ENCODE data around the gene SSBP3.
"Not testable (repeated sequence)": the region's sequence is repeated elsewhere in the genome, so short reads cannot be mapped to it uniquely, and the experiment has no call there.

The SSBP3 gene

GRCh38 chr1:54240741-54241335, 165.4 kb downstream of the SSBP3 start:
- in situ Hi-C loops (cut with MboI; ENCODE audit: low sequenced_read_pairs, unreplicated experiment): no loop called here
- no peak for DNase-seq (ENCODE audit: low spot score)
- TF ChIP-seq, protein P1, sequence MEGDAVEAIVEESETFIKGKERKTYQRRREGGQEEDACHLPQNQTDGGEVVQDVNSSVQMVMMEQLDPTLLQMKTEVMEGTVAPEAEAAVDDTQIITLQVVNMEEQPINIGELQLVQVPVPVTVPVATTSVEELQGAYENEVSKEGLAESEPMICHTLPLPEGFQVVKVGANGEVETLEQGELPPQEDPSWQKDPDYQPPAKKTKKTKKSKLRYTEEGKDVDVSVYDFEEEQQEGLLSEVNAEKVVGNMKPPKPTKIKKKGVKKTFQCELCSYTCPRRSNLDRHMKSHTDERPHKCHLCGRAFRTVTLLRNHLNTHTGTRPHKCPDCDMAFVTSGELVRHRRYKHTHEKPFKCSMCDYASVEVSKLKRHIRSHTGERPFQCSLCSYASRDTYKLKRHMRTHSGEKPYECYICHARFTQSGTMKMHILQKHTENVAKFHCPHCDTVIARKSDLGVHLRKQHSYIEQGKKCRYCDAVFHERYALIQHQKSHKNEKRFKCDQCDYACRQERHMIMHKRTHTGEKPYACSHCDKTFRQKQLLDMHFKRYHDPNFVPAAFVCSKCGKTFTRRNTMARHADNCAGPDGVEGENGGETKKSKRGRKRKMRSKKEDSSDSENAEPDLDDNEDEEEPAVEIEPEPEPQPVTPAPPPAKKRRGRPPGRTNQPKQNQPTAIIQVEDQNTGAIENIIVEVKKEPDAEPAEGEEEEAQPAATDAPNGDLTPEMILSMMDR (IDR thresholded peaks at IDR 0.05; ENCODE audit: borderline replicate concordance, control extremely low read depth, extremely low read depth, insufficient read depth, missing control alignments): no peak

DNA sequence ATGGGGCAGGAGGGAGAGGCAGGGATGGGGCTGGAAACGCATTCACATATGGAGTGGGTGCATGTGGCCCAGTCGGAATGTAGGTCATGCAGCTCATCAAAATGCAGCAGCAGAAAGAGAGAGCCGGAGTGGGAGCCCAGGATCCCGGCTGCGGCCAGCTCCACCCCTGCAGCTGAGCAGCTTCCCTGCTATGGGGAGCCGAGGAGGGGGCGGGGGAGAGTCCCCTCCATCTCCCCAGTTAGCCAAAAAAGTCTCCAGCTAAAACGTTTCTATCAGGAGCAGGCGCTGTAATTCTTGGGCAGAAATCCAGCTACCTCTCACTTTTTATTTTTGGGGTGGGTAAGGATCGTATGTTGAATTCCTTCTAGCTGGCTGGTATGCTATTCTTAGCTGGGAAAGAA, 166.6 kb downstream of the SSBP3 start:
- DNase-seq (ENCODE audit: low spot score): no peak
- TF ChIP-seq, protein P1 (IDR thresholded peaks at IDR 0.05; ENCODE audit: borderline replicate concordance, control extremely low read depth, extremely low read depth, insufficient read depth, missing control alignments): no peak
- in situ Hi-C loops (cut with MboI; ENCODE audit: low sequenced_read_pairs, unreplicated experiment): no loop called here

DNA sequence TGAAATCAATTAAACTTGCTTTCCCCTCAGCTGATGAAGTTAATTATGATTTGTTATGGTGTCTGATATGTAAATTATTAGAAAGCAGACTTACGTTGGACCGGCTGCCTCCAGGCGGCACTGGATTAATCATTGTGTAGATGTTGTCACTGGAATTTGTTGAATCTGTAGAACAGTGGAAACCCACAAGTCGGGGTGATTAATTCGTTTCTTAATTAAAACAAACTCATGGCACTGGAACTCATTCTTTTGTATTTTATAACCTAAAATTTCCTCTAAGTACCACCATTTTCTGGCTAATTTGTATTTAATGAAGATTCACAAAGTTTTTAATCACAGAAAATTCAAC, 167.2 kb downstream of the SSBP3 start:
- TF ChIP-seq, protein P1 (IDR thresholded peaks at IDR 0.05; ENCODE audit: borderline replicate concordance, control extremely low read depth, extremely low read depth, insufficient read depth, missing control alignments): no peak
- in situ Hi-C loops (cut with MboI; ENCODE audit: low sequenced_read_pairs, unreplicated experiment): no loop called here
- no peak for DNase-seq (ENCODE audit: low spot score)

DNA sequence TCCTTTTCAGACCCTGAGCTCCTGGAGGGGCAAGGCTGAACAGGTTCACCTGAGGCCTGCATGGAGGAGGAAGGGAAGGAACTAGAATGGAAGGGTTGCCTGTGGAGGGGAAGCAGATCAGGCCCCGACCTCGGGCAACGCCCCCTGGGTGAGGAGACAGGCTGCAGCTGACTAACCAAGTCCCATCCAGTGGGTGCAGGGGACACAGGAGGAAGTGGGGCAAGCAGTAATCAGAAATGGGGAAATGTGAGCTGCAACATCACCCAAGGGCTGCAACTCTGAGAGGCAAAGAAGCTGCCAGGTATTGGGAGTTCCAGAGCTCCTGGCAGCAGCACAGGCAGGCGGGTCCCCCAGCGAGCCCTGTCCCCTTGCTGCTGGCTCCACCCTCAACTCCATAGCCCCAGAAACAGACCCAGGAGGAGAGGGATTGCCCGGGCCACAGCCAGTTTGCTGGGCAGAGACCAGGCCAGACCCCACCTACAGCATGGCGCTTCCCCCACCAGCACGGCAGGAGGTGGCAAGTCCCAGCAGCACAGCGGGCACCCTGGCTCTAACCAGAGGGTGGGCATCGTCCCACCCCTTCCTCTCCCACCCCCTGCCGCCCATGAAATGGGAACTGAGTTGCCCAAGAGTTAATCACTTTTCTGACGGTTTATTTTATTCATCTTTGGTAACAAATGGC, 167.7 kb downstream of the SSBP3 start:
- TF ChIP-seq, protein P1 (IDR thresholded peaks at IDR 0.05; ENCODE audit: borderline replicate concordance, control extremely low read depth, extremely low read depth, insufficient read depth, missing control alignments): no peak
- DNase-seq (ENCODE audit: low spot score): no peak
- in situ Hi-C loops (cut with MboI; ENCODE audit: low sequenced_read_pairs, unreplicated experiment): no loop called here

DNA sequence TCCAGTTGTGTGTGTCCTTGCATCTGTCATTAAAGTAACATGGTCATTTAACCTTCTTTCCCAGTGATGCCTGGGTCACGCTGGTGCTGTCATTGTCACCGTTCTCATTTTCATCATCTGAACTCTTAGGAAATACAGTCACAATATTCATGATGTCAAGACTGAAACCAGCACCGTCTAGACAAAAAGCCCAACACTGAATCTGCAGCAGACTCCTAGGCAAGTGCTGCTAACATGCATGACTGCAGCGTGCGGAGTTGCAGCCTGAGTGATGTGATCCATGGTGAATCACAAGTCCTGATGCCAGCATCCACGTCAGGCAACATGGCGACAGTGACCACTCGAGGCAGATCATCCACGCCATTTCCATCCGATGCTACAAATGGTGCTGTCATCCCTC, 168.6 kb downstream of the SSBP3 start:
- in situ Hi-C loops (cut with MboI; ENCODE audit: low sequenced_read_pairs, unreplicated experiment): no loop called here
- DNase-seq (ENCODE audit: low spot score): no peak
- TF ChIP-seq, protein P1 (IDR thresholded peaks at IDR 0.05; ENCODE audit: borderline replicate concordance, control extremely low read depth, extremely low read depth, insufficient read depth, missing control alignments): no peak

DNA sequence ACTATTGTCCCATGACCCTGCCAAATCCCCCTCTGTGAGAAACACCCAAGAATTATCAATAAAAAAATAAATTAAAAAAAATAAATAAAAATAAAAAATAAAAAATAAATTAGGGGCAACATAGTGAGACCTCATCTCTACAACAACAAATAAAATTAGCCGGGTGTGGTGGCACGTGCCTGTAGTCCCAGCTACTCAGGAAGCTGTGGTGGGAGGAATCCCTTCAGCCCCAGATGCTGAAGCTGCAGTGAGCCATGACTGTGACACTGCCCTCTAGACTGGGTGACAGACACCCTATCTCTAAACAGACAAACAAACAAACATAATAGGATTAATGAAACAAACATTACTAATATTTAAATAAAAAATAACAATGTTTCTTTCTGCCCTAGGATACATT, 171.9 kb downstream of the SSBP3 start:
- DNase-seq (ENCODE audit: low spot score): no peak
- TF ChIP-seq, protein P1 (IDR thresholded peaks at IDR 0.05; ENCODE audit: borderline replicate concordance, control extremely low read depth, extremely low read depth, insufficient read depth, missing control alignments): no peak
- in situ Hi-C loops (cut with MboI; ENCODE audit: low sequenced_read_pairs, unreplicated experiment): no loop called here

- DNase-seq (ENCODE audit: low spot score); in situ Hi-C loops (cut with MboI; ENCODE audit: low sequenced_read_pairs, unreplicated experiment): not testable (repeated sequence)
Measured at GRCh38 chr1:54233196-54233595, 173.0 kb downstream of the SSBP3 start.

All from GM13976 (cell line).